OCI-LY3 (cell line): ENCODE measurements around the gene MYH9.
A peak's percentile ranks its signal among the peaks of the same experiment; 100 is the strongest.

Experiments
- H2AFZ ChIP-seq: fragments of 200-600, 300-600 bp; shearing (Covaris generic); 2 replicates; pipeline ENCODE4 v1.6.0; 2014; ENCODE audit warnings: antibody characterized with exemption, low read depth, low read length
- H3K27ac ChIP-seq: fragments of 200-600, 300-600 bp; sonication (generic); 2 replicates; pipeline ENCODE4 v1.5.1; 2014; ENCODE audit warnings: mild to moderate bottlenecking, low read length, moderate library complexity, mixed read lengths
- H3K27me3 ChIP-seq: fragments of 200-600, 300-600 bp; sonication (generic); 2 replicates; pipeline ENCODE4 v1.6.1; 2014; ENCODE audit warnings: low read depth, low read length, mixed read lengths
- H3K36me3 ChIP-seq: fragments of 200-600, 300-600 bp; sonication (generic); replicated peaks from 2 replicates; pipeline ENCODE3; 2014; ENCODE audit warnings: low read depth, low read length, mixed read lengths
- H3K4me1 ChIP-seq: fragments of 300-600, 200-600 bp; sonication (generic); 2 replicates; pipeline ENCODE4 v1.6.1; 2014; ENCODE audit warnings: low read length, mixed read lengths
- H3K4me2 ChIP-seq: fragments of 200-600, 300-600 bp; sonication (generic); 2 replicates; pipeline ENCODE4 v1.6.1; 2014; ENCODE audit warnings: low read length, mixed read lengths
- H3K4me3 ChIP-seq: fragments of 300-600, 200-600 bp; sonication (generic); 2 replicates; pipeline ENCODE4 v1.5.1; 2014; ENCODE audit warnings: antibody characterized with exemption, mild to moderate bottlenecking, low read length, moderate library complexity
- H3K79me2 ChIP-seq: fragments of 300-600, 200-600 bp; shearing (Covaris generic); 2 replicates; pipeline ENCODE4 v1.6.1; 2014; ENCODE audit warnings: mild to moderate bottlenecking, low read length, mixed read lengths
- H3K9ac ChIP-seq: fragments of 300-600, 200-600 bp; shearing (Covaris generic); 2 replicates; pipeline ENCODE4 v1.6.0; 2014; ENCODE audit warnings: mild to moderate bottlenecking, low read length, moderate library complexity
- H3K9me3 ChIP-seq: fragments of 200-600, 300-600 bp; shearing (Covaris generic); 2 replicates; pipeline ENCODE4 v1.6.1; 2014; ENCODE audit warnings: low read length, mixed read lengths; ENCODE audit not compliant: insufficient read depth
- H4K20me1 ChIP-seq: fragments of 200-600, 300-600 bp; sonication (generic); 2 replicates; pipeline ENCODE4 v1.6.1; 2016; ENCODE audit warnings: low read length, mixed read lengths; ENCODE audit not compliant: insufficient read depth
- CTCF ChIP-seq: fragments of 200-600, 300-600 bp; sonication (generic); IDR thresholded peaks from 2 replicates; pipeline ENCODE4 v1.5.1; 2014; ENCODE audit warnings: antibody characterized with exemption, low read length, low read depth
- EZH2phosphoT487 ChIP-seq: fragments of 200-600 bp; shearing (Covaris generic); IDR thresholded peaks from 2 replicates; pipeline ENCODE4 v1.6.1; 2018; ENCODE audit warnings: antibody characterized with exemption, mixed run types, low read depth

The MYH9 gene

GRCh38 chr22:36386351-36386899 lies 1.3 kb downstream of the MYH9 start:
- no peak overlapping the region for H2AFZ ChIP-seq
- H3K9me3 ChIP-seq, result no peaks in the 10 kb centered on the region
- H3K4me3 ChIP-seq, result peak overlapping the region; percentile 86
- H3K9ac ChIP-seq, result peak overlapping the region; percentile 94
- peaks cover 42% of the 10 kb centered on the region for H3K4me1 ChIP-seq
- TF ChIP-seq EZH2phosphoT487, result no peak
- TF ChIP-seq CTCF, result peak; percentile 15; the same call in 1 of the 2 replicates
- H3K36me3 ChIP-seq, result peaks cover 27% of the 10 kb centered on the region
- no peaks in the 10 kb centered on the region for H3K27me3 ChIP-seq
- H3K27ac ChIP-seq, result peak overlapping the region; percentile 96
- H3K79me2 ChIP-seq, result peaks cover 64% of the 10 kb centered on the region
- H4K20me1 ChIP-seq, result peaks cover 35% of the 10 kb centered on the region
- peak overlapping the region; percentile 93 for H3K4me2 ChIP-seq

GRCh38 chr22:36385491-36386350 lies 2.0 kb downstream of the MYH9 start:
- Histone ChIP-seq H2AFZ (no peak overlapping the region), H3K9me3 (no peaks in the 10 kb centered on the region), H3K9ac (peak overlapping the region; percentile 94), H3K79me2 (peaks cover 71% of the 10 kb centered on the region), H3K36me3 (peaks cover 30% of the 10 kb centered on the region), H3K4me3 (peak overlapping the region; percentile 86), H3K4me1 (peaks cover 48% of the 10 kb centered on the region), H3K4me2 (peak overlapping the region; percentile 93), H3K27ac (peak overlapping the region; percentile 96), H4K20me1 (peaks cover 42% of the 10 kb centered on the region), H3K27me3 (no peaks in the 10 kb centered on the region)
- TF ChIP-seq CTCF, result no peak
- TF ChIP-seq EZH2phosphoT487, result no peak

GRCh38 chr22:36384766-36385481 lies 2.8 kb downstream of the MYH9 start:
- no peak for TF ChIP-seq EZH2phosphoT487
- Histone ChIP-seq H3K9ac (peak overlapping the region; percentile 94), H3K4me3 (peak overlapping the region; percentile 86), H3K36me3 (peaks cover 35% of the 10 kb centered on the region), H2AFZ (no peak overlapping the region), H3K27me3 (no peaks in the 10 kb centered on the region), H4K20me1 (peaks cover 48% of the 10 kb centered on the region), H3K4me2 (peak overlapping the region; percentile 93), H3K27ac (peak overlapping the region; percentile 96), H3K79me2 (peaks cover 79% of the 10 kb centered on the region), H3K4me1 (peaks cover 49% of the 10 kb centered on the region), H3K9me3 (no peaks in the 10 kb centered on the region)

GRCh38 chr22:36383110-36383581 lies 4.6 kb downstream of the MYH9 start:
- Histone ChIP-seq H3K36me3 (peaks cover 48% of the 10 kb centered on the region), H3K27me3 (no peaks in the 10 kb centered on the region), H3K4me1 (peaks cover 44% of the 10 kb centered on the region), H3K9ac (no peak overlapping the region), H4K20me1 (peaks cover 65% of the 10 kb centered on the region), H3K9me3 (no peaks in the 10 kb centered on the region), H3K4me3 (no peak overlapping the region), H2AFZ (no peak overlapping the region), H3K27ac (no peak overlapping the region), H3K4me2 (peak overlapping the region; percentile 16), H3K79me2 (peaks cover 97% of the 10 kb centered on the region)
- TF ChIP-seq CTCF (no peak), EZH2phosphoT487 (no peak)
